Lung microvascular endothelial cell (primary cell): Measurements from ENCODE around the gene BBS10. TPM values are rescaled to one million over a fixed set of nuclear protein-coding genes. Genes with fewer than 3 reads are reported as not detected.
"Not testable (repeated sequence)": the region's sequence is repeated elsewhere in the genome, so short reads cannot be mapped to it uniquely, and the experiment has no call there.

Source experiments
- DNase-seq, 2 donors: peaks; one replicate each; pipeline versions ENCODE4 v3.0.0 to v3.0.0-alpha.2; 2010; ENCODE audit warnings: low read depth in 2 of 2
- total RNA-seq: library from RNA; depleted of rRNA; stranded (reverse); fragments of >200 nt; gene quantifications from 2 replicates; pipeline ENCODE4 v1.2.1, GENCODE V29; 2014

BBS10 gene
- total RNA-seq, 1 donor from 2014 or later = 10.7 TPM

DNA sequence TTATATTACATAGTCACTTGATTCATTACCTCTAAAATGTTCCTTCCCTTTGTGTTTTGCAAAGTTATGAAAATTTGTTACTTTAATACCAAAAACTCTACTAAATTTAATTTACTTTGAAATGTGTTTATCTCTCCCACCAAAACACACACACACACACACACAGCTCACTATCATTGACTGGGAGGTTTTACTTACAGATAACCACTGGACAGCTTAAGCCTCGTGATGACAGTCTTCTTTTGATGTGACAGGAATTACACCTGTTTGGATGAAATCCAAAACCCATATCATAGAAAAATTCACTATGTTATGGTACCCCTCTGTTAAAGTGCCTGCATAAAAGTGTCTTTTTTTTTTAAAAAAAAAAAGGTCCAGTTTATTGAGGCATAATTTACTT is 15.6 kb downstream of the BBS10 start:
- no peak for DNase-seq

DNA sequence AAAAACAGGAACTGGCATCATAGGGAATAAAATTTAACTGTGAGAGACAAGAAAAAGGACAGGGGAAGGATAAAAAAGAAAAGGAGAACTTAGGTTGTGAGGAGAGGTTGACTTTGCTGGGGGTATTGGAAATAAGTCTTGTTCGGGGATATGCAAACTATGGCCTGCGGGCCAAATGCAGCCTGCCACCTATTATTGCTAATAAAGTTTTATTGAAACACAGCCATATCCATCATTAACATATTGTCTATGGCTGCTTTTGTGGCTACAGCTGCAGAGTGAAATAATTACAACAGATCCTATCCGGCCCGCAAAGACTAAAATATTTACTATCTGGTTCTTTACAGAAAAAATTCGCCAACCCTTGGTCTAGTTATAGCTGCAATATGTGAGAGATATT is 18.6 kb downstream of the BBS10 start:
- no peak for DNase-seq

DNA sequence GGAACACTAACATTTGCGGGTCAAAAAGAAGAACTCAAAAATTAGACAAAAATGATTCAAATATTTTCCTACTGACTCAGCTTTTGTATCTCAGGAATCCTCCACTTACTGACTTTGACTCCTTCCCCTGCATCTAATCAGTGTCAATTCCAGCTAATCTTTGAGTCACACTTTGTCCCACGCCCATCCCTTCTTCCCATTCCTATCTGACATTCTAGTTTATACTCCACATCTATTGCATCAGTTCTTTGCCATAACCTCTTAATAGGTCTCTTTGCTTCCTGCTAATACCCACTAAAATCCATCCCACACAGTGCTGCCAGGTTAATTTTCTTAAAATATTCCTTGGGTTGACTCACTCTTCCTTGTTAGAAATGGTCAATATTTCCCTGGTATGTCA is 19.1 kb downstream of the BBS10 start:
- peak in 1 of 2 donors; percentile 57 for DNase-seq

DNA sequence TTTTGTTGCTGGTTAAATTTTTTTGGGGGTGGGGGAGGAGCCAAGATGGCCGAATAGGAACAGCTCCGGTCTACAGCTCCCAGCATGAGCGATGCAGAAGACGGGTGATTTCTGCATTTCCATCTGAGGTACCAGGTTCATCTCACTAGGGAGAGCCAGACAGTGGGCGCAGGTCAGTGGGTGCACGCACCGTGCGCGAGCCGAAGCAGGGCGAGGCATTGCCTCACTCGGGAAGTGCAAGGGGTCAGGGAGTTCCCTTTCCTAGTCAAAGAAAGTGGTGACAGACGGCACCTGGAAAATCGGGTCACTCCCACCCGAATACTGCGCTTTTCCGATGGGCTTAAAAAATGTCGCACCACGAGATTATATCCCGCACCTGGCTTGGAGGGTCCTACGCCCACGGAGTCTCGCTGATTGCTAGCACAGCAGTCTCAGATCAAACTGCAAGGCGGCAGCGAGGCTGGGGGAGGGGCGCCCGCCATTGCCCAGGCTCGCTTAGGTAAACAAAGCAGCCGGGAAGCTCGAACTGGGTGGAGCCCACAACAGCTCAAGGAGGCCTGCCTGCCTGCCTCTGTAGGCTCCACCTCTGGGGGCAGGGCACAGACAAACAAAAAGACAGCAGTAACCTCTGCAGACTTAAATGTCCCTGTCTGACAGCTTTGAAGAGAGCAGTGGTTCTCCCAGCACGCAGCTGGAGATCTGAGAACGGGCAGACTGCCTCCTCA is 28.5 kb downstream of the BBS10 start:
- DNase-seq = not testable (repeated sequence)

DNA sequence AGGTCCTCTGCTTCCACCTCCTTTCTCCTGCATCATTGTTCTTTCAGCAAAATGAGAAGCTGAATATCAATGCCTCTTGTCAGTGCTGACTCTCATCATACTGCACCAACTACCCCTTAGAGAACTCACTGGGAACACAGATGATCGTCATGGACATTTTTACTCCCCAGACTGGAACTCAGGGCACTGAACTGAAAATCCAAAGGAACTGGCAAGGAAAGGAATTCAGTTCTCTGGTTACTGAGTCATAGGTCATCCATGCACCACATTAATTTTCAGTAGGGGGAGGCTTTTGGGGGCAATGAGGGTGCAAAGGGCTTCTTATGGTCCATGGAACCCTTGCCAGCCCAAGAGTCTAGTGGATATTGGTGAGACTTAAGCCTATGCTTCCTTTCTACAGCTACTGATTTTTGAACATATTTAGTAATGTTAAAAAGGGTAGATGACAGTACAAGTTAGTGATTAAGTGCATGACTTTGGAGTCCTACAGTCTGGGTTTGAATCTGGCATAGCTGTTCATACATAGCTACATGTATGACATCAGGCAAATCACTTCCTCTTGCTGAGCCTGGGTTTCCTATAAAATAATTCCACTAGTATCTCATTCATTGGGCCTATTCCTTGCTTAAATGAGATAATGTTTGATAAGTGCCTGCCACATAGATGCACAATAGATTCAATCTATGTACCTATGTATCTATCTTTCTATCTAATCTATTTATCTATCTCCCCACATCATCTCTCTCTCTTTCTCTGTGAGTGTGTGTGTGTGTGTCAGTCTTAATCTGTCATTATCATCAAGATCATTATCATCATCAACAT is 29.2 kb downstream of the BBS10 start:
- DNase-seq = no peak

DNA sequence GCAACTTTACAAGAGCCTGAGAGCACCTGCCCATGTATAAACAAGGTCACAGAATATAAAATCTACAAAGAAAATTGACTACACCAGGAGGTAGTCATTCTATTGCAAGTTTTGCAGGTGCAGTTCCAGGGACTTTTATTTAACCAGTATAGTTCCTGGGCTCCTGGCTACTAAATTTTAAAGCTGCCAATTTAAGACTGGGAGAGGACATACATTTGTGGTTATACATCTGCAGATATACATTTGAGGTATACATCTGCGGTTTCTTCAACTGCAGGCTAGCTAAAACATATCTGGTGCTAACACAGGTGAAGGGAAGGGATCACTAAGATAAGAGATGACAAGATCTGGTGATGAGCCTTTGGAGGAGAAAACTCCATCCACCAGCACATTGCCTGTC is 30.2 kb downstream of the BBS10 start:
- no peak for DNase-seq

DNA sequence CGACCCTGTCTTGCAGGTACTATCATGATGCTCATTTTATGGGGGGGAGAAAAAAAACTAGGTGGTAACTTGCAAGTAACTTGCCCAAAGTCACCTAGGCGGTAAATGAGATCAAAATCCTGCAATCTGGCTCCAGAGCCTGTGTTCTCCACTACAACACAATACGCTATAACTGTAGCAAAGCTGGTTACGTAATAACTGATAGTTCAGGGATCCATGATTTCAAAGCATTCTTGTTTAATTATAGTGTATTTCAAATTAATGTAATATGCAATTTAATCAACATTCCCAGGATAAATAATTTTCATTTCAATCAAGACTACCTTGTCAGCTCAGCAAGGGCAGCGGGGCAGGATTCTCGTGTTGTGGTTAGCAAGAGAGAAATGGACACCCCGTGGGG is 31.7 kb downstream of the BBS10 start:
- DNase-seq = no peak

DNA sequence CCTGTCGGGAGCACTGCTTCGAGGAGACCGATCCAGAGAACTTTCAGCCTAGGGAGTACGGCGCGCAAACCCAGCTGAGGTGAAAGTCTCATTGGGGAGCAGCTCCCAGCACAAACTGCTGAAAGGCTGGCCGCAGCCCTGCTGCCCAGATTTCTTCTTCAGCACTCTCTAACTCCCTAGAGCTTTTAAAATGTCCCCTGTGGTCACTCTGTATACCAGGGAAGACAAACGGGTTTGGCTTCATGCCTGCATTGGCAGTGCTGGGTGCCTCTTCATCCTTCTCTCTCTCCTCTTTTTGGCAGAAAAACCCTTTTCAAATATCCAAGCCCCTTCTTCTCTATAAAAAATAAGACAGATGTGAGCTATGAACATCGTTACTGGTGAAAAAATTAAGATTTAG is 34.9 kb downstream of the BBS10 start:
- no peak for DNase-seq

DNA sequence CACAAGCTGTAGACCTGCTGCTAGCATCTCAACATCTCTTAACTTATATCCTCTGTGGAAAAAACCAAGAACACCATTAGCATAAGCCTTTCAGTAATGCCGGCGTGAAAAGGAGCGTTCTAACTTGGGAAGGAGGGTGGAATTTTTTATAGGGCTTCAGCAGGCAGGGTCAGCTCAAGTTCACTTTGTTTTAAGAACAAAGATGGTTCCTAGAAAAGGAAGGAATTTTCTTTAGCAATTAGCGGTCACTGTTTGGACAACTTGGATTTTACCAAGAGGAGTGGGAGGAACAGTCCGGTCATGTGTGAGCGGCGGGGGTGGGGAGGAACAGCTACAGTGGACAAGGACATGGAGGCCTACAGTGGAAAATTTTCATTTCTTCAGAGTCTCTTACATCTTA is 35.9 kb downstream of the BBS10 start:
- no peak for DNase-seq

DNA sequence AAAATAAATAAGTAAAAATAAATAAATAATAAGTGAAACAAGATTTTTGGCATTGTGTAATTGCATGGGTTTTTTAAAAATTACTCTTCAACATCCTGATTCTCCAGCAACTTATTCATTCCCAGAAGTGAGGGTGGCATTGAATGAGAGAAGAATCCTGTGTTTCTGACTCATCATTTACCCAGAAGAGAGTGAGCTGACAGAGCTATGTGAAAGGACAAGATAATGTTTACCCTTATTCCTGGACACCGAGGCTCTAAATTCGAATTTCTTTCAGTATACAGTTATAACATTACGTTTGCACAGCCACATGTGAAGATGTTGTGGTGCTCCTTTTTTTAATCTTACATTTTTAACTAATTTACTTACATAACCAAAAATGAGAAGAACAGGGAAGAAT is 36.4 kb downstream of the BBS10 start:
- no peak for DNase-seq

DNA sequence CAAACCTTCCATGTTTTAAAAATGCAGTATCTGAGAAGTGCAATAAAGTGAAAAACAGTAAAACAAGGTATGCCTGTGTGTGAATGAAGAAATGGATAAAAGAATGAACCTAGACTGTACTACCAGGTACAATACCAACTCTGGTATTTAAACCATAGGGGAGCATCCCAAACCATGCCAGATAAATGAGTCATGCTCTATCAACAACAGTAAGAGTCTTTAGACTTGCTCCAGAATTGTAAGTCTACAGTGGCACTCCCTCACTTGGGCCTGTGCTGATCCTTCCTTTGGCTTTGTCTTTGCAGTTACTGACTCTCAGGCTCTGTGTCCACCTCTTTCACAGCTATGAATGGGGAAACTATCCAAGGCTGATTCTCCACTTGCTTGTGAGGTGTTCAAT is 38.1 kb downstream of the BBS10 start:
- peak in 1 of 2 donors; percentile 12 for DNase-seq

DNA sequence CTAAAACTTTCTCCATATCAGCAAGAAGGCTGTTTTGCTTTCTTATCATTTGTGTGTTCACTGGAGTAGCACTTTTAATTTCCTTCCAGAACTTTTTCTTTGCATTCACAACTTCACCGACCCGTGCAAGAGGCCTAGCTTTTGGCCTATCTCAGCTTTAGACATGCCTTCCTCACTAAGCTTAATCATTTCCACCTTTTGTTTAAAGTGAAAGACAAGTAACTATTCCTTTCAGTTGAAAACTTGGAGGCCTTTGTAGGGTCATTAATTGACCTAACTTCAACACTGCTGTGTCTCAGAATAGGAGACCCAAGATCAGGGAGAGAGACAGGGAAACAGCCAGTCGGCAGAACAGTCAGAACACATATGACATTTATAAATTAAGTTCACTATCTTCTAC is 39.3 kb downstream of the BBS10 start:
- peak in 1 of 2 donors; percentile 77 for DNase-seq

DNA sequence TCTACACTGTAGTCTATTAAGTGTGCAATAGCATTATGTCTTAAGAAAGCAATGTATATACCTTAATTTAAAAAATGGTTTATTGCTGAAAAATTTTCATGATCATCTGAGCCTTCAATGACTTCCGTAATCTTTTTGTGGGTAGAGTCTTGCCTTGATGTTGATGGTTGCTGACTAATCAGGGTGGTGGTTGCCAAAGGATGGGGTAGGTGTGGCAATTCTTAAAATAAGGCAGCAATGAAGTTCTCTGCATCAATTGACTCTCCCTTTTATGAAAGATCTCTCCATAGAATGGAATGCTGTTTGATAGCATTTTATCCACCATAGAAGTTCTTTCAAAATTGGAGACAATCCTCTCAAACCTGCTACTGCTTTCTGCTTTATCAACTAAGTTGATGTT is 41.1 kb downstream of the BBS10 start:
- no peak for DNase-seq

DNA sequence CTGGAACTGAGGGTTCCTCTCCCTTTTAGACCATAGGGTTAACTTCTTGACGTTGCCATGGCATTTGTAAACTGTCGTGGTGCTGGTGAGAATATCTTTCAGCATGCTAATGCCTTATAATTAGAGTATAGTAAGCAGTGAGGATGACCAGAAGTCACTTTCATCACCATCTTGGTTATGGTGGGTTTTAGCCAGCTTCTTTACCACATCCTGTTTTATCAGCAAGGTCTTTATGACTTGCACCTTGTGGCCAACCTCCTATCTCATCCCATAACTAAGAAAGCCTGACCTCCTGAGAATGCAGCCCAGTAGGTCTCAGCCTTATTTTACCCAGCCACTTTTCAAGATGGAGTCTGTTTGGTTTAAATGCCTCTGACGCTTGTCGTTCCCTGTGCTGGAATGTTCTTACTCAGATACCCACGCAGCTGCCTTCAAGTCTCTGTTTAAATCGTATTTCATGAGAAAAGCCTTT is 44.2 kb downstream of the BBS10 start:
- no peak for DNase-seq

DNA sequence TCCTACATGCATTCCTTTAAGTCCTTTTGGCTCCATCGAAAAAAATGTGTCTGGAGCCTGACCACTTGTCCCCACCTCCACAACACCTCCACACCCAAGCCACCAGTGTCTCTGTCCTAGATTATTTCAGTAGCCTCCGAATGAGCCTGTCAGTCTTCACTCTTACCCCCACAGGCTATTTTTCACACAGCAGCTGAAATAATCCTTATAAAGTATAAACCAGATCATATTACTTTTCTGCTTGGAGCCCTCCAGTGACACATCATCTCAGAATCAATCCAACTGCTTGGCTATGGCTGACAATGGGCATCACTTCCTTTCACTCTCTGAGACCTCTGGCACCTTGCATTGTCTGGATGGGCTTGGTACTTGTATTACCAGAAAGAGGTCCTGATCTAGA is 44.9 kb downstream of the BBS10 start:
- DNase-seq = no peak

DNA sequence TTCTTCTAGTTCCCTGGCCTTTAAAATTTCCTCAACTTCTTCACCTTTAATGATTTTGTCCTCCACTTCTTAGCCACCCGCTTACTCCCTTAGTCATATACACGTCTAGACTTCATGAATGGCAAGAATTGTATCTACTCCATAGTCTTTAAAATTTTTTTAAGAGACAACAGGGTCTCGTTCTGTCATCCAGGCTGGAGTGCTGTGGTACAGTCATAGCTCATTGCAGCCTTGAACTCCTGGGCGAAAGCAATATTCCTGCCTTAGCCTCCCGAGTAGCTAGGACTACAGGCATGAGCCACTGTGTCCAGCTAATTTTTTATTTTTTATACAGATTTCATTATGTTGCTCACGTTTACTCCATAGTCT is 47.9 kb downstream of the BBS10 start:
- no peak for DNase-seq

DNA sequence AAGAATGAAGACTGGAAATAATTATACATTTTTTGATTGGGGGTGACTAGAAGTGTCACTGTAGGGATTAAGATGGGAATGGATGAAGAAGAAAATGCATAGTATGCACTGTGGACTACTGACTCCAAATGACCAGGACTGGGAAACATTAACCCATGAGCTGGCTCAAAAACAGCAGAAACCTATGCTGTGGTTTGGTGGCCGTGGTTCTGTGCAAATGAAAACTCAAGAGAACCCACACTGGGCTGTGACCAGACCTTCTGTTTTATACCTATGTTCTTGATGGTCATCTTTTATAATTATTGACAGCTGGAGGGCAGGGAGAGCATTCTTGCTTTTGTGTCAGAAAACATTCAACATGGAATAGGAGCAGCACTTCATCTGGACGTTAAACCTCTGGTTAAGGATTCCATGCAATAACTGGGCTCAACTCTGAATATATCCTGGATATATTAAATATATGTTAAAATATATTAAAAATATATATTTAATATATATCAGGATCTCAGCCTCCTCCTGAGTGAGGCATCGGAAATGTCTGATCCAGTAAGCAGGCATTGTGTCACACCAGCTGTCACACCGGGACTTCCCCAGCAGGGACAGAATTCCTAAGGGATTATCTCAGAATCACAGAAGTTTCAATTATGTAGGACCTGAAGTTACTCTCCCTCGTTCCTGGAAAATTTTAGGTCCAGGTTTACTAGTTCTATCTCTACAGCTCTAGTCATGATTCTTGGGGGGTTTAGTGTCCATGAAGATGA is 48.5 kb downstream of the BBS10 start:
- DNase-seq = peak; percentile 6 to 43

Other genes with a start within 250 kb of the BBS10 start
- gene OSBPL8, start 211.4 kb upstream of the BBS10 start, total RNA-seq = 24.6 and 27.2 TPM in 2 replicates